IPS DF 6.9 (cell line): ENCODE data around the gene NECTIN4.
"Not testable (repeated sequence)": the region's sequence is repeated elsewhere in the genome, so short reads cannot be mapped to it uniquely, and the experiment has no call there.

Source experiments
- DNase-seq: peaks from one replicate; pipeline ENCODE4 v3.0.0-alpha.2; 2013; ENCODE audit warnings: low read depth, low spot score
- H3K27ac ChIP-seq: one replicate; pipeline ENCODE4 v1.5.1; 2013; ENCODE audit warnings: low read length, control low read depth
- H3K27me3 ChIP-seq: 2 replicates; pipeline ENCODE4 v1.6.1; 2013; ENCODE audit warnings: mild to moderate bottlenecking, low read length; ENCODE audit not compliant: control insufficient read depth, insufficient read depth
- H3K36me3 ChIP-seq: 2 replicates; pipeline ENCODE4 v1.6.1; 2013; ENCODE audit warnings: low read length; ENCODE audit not compliant: control insufficient read depth, insufficient read depth
- H3K4me1 ChIP-seq: 2 replicates; pipeline ENCODE4 v1.6.1; 2013; ENCODE audit warnings: low read length; ENCODE audit not compliant: control insufficient read depth, insufficient read depth
- H3K4me3 ChIP-seq: 2 replicates; pipeline ENCODE4 v1.5.1; 2013; ENCODE audit warnings: mild to moderate bottlenecking, low read length
- H3K9me3 ChIP-seq: 2 replicates; pipeline ENCODE4 v1.6.1; 2013; ENCODE audit warnings: low read length, inconsistent platforms; ENCODE audit not compliant: control insufficient read depth, insufficient read depth
- WGBS: extraction: QIAGEN DNeasy Blood & Tissue Kit; methylation state at CpG from one replicate; pipeline ENCODE4 v1.1.7; 2013; ENCODE audit warnings: mixed read lengths, missing lambda C conversion rate; ENCODE audit not compliant: insufficient read length, insufficient coverage; 5-methylcytosine and 5-hydroxymethylcytosine counted together

NECTIN4 gene

GRCh38 chr1:161044908-161045735, 44.2 kb downstream of the NECTIN4 start:
- Histone ChIP-seq H3K4me1 (no peaks in the 10 kb centered on the region; the same call in 1 of the 2 replicates), H3K4me3 (peak overlapping the region; percentile 84), H3K9me3 (no peaks in the 10 kb centered on the region), H3K36me3 (peaks cover 11% of the 10 kb centered on the region; the same call in 1 of the 2 replicates), H3K27me3 (no peaks in the 10 kb centered on the region), H3K27ac (no peak overlapping the region)
- DNase-seq: no peak
- WGBS: no CpG with 5 or more reads among the region's 48 CpGs

- Histone ChIP-seq H3K36me3 (peaks cover 17% of the 10 kb centered on the region), H3K27ac (no peak overlapping the region), H3K4me1 (no peaks in the 10 kb centered on the region; the same call in 1 of the 2 replicates), H3K9me3 (no peaks in the 10 kb centered on the region), H3K4me3 (peak overlapping the region; percentile 84; the same call in 1 of the 2 replicates), H3K27me3 (no peaks in the 10 kb centered on the region)
- no peak for DNase-seq
Observed at GRCh38 chr1:161044535-161044907, 44.8 kb downstream of the NECTIN4 start.

- H3K36me3 ChIP-seq: peaks cover 18% of the 10 kb centered on the region
- no peak overlapping the region for H3K27ac ChIP-seq
- no peak overlapping the region for H3K4me3 ChIP-seq
- no peaks in the 10 kb centered on the region for H3K27me3 ChIP-seq
- no peaks in the 10 kb centered on the region for H3K9me3 ChIP-seq
- no peak for DNase-seq
- no peaks in the 10 kb centered on the region for H3K4me1 ChIP-seq
- no CpG with 5 or more reads among the region's 5 CpGs for WGBS
Observed at GRCh38 chr1:161039546-161039945, 49.8 kb downstream of the NECTIN4 start.

- no peaks in the 10 kb centered on the region for H3K4me1 ChIP-seq
- no peaks in the 10 kb centered on the region for H3K27me3 ChIP-seq
- no peaks in the 10 kb centered on the region for H3K9me3 ChIP-seq
- WGBS: no CpG with 5 or more reads among the region's 3 CpGs
- DNase-seq: no peak
- no peak overlapping the region for H3K27ac ChIP-seq
- peaks cover 18% of the 10 kb centered on the region for H3K36me3 ChIP-seq
- H3K4me3 ChIP-seq: peak overlapping the region; percentile 58; the same call in 1 of the 2 replicates
Observed at GRCh38 chr1:161039154-161039545, 50.2 kb downstream of the NECTIN4 start.

- DNase-seq: no peak
- Histone ChIP-seq H3K4me3 (peak within 1 kb of the TSS; percentile 58), H3K4me1 (no peaks in the 10 kb centered on the region), H3K27me3 (no peaks in the 10 kb centered on the region), H3K36me3 (peaks cover 18% of the 10 kb centered on the region), H3K27ac (no peak within 1 kb of the TSS), H3K9me3 (no peaks in the 10 kb centered on the region)
- no CpG with 5 or more reads among the region's 54 CpGs for whole genome bisulfite sequencing
Observed at GRCh38 chr1:161038523-161039153, 50.7 kb downstream of the NECTIN4 start, which contains the start of gene TSTD1. Gene TSTD1, minus strand, starts transcription at chr1:161038964. Its CDS starts 75 bp downstream, at chr1:161038889.

GRCh38 chr1:161037661-161038522, 51.5 kb downstream of the NECTIN4 start:
- Histone ChIP-seq H3K4me1 (no peaks in the 10 kb centered on the region; the same call in 1 of the 2 replicates), H3K27ac (no peak overlapping the region), H3K9me3 (no peaks in the 10 kb centered on the region), H3K36me3 (peaks cover 18% of the 10 kb centered on the region), H3K27me3 (no peaks in the 10 kb centered on the region), H3K4me3 (peak overlapping the region; percentile 58)
- WGBS: no CpG with 5 or more reads among the region's 21 CpGs
- DNase-seq: no peak

GRCh38 chr1:161033751-161034150, 55.6 kb downstream of the NECTIN4 start:
- H3K9me3 ChIP-seq: no peaks in the 10 kb centered on the region
- no peaks in the 10 kb centered on the region; the same call in 1 of the 2 replicates for H3K36me3 ChIP-seq
- DNase-seq: no peak
- H3K27me3 ChIP-seq: no peaks in the 10 kb centered on the region
- H3K4me3 ChIP-seq: no peak overlapping the region
- no peaks in the 10 kb centered on the region; the same call in 1 of the 2 replicates for H3K4me1 ChIP-seq
- H3K27ac ChIP-seq: no peak overlapping the region
- no CpG with 5 or more reads among the region's 3 CpGs for WGBS

- no peaks in the 10 kb centered on the region; the same call in 1 of the 2 replicates for H3K36me3 ChIP-seq
- WGBS: no CpG with 5 or more reads among the region's 1 CpG
- DNase-seq: no peak
- H3K4me3 ChIP-seq: no peak overlapping the region
- no peaks in the 10 kb centered on the region; the same call in 1 of the 2 replicates for H3K4me1 ChIP-seq
- no peak overlapping the region for H3K27ac ChIP-seq
- H3K27me3 ChIP-seq: no peaks in the 10 kb centered on the region
- H3K9me3 ChIP-seq: no peaks in the 10 kb centered on the region
Observed at GRCh38 chr1:161032409-161032808, 56.9 kb downstream of the NECTIN4 start.

GRCh38 chr1:161031874-161032273, 57.5 kb downstream of the NECTIN4 start:
- Histone ChIP-seq H3K27me3 (no peaks in the 10 kb centered on the region), H3K27ac (no peak overlapping the region), H3K4me3 (no peak overlapping the region), H3K9me3 (no peaks in the 10 kb centered on the region), H3K36me3 (no peaks in the 10 kb centered on the region), H3K4me1 (no peaks in the 10 kb centered on the region; the same call in 1 of the 2 replicates)
- WGBS: no CpG with 5 or more reads among the region's 2 CpGs
- no peak for DNase-seq

GRCh38 chr1:161029466-161029865, 59.9 kb downstream of the NECTIN4 start:
- H3K4me1 ChIP-seq, H3K4me3 ChIP-seq, H3K36me3 ChIP-seq, H3K9me3 ChIP-seq, H3K27me3 ChIP-seq, DNase-seq, H3K27ac ChIP-seq: not testable (repeated sequence)
- no CpG with 5 or more reads among the region's 32 CpGs for WGBS
